ENCODE data around the gene CRY2.
"Not testable (repeated sequence)": the region's sequence is repeated elsewhere in the genome, so short reads cannot be mapped to it uniquely, and the experiment has no call there.

CRY2 gene

DNA sequence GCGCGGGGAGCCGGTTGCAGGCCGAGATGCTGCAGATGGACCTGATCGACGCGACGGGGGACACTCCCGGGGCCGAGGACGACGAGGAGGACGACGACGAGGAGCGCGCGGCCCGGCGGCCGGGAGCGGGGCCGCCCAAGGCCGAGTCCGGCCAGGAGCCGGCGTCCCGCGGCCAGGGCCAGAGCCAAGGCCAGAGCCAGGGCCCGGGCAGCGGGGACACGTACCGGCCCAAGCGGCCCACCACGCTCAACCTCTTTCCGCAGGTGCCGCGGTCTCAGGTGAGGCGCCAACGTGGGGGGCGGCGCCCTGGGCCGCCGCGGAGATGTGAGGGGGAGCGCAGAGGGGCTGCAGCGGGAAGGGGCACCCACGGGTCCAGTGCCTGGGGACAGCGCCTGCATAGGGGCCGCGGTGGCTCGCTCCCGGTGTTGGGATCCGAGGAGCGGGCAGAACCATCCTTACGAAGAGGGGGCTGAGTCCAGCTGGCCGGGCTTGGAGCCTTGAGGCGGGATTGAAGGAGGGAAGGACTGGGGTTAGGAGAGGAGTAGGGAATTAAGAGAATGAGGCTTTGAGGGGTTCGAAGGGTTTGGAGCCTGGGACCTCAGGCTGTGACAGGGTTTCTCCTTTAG is 53.0 kb downstream of the CRY2 start:
- DNase-seq, result not testable (repeated sequence)

DNA sequence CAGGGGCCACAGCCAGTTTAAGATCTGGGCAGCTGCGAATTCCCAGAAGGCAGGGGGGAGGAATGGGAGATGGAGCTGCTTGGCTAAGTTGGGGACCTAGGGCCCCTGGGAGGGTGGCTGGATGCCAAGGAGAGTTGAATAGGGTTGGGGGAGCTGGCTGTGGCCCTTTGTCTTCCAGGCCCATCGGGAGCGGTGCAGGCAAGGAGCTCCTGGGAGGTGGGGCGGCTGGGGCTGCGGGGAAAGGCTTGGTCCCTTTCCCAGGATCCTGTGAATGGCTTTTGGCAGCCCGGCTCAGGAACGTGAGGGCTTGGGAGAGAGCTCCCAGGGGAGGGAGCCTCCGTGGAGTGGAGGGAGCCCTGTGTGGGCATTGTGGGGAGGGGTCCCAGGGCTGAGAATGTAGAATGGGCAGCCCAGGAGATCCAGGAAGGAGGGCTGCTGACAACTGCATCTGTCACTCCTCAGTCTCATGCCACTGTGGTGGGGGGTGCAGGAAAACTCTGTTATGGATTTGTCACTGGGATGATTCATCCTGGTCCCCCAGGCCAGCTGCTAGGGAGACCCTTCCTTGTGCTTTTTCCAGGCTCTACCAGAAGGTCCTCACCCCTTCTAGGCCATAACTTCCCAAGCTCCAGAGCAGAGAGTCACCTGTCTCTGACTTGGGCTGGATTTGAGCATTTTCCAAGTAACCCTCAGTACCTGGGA is 53.8 kb downstream of the CRY2 start:
- DNase-seq, result no peak

DNA sequence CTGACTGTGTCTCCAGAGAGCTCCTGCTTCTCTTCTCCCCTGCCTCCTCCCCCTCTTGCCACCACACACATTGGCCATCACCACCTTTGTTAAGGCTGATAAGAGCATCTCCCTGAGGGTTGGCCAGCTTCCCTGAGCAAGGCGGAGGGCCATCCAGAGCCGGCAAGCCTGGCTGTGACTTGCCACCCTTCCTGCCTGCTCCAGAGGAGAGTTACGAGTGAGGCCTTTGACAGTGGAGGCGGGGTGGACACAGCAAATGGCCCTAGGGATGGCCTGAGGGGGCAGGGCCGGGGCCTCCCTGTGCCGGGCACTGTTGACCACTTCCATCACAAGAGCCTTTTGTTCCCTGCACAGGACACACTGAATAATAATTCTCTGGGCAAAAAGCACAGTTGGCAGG is 54.4 kb downstream of the CRY2 start:
- no peak for DNase-seq

DNA sequence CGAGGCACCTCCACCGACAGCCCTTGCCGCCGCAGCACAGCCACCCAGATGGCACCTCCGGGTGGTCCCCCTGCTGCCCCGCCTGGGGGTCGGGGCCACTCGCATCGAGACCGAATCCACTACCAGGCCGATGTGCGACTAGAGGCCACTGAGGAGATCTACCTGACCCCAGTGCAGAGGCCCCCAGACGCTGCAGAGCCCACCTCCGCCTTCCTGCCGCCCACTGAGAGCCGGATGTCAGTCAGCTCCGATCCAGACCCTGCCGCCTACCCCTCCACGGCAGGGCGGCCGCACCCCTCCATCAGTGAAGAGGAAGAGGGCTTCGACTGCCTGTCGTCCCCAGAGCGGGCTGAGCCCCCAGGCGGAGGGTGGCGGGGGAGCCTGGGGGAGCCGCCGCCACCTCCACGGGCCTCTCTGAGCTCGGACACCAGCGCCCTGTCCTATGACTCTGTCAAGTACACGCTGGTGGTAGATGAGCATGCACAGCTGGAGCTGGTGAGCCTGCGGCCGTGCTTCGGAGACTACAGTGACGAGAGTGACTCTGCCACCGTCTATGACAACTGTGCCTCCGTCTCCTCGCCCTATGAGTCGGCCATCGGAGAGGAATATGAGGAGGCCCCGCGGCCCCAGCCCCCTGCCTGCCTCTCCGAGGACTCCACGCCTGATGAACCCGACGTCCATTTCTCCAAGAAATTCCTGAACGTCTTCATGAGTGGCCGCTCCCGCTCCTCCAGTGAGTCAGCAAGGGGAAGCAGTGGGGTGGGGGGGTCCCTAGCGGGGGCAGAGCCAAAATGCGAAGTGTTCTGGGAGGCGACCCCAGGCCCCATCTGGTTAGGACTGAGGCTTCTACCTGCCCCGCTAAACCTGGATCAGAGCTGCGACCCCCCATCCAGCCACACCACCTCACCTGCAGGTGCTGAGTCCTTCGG is 55.4 kb downstream of the CRY2 start:
- no peak for DNase-seq

DNA sequence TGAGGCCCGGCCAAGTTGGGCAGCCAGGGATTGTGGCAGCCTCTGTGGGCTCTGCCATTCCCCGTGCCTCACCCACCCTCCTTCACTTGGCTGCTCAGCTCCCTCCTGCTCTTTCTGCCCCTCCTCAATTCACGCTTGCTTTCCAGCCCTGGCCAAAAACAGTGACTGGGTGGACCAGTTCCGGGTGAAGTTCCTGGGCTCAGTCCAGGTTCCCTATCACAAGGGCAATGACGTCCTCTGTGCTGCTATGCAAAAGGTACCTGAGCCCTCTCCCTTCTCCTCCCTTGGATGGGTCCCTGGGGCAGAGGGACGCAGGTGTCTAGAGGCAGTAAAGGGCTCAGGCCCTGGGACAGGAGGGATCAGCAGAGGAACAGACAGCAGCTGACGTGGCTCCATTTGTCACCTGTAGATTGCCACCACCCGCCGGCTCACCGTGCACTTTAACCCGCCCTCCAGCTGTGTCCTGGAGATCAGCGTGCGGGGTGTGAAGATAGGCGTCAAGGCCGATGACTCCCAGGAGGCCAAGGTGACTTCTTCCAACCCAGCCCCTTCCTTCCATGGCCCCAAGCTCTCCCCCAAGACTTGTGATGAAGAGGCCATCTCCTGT is 57.1 kb downstream of the CRY2 start:
- DNase-seq, result no peak

DNA sequence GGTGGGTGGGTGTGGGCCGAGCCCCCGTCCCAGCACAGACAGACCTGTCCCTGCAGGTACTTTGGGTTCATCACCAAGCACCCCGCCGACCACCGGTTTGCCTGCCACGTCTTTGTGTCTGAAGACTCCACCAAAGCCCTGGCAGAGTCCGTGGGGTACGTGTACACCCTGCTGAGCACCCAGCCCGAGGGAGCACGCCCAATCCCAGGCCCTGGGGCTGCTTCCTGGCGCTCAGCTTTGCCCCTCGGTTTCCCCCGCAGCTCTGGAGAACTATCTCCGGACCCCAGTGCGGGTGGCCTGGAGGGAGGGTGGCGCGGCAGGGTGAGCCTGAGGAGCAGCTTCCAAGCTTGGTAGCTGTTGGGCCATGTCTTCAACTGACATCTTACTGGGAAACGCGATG is 57.8 kb downstream of the CRY2 start:
- DNase-seq, result no peak

DNA sequence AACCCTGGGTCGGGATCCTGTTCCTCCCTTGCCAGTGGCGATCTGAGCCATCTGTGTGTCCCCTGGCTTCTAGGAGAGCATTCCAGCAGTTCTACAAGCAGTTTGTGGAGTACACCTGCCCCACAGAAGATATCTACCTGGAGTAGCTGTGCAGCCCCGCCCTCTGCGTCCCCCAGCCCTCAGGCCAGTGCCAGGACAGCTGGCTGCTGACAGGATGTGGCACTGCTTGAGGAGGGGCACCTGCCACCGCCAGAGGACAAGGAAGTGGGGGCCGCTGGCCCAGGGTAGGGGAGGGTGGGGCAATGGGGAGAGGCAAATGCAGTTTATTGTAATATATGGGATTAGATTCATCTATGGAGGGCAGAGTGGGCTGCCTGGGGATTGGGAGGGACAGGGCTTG is 58.3 kb downstream of the CRY2 start:
- DNase-seq, result not testable (repeated sequence)

DNA sequence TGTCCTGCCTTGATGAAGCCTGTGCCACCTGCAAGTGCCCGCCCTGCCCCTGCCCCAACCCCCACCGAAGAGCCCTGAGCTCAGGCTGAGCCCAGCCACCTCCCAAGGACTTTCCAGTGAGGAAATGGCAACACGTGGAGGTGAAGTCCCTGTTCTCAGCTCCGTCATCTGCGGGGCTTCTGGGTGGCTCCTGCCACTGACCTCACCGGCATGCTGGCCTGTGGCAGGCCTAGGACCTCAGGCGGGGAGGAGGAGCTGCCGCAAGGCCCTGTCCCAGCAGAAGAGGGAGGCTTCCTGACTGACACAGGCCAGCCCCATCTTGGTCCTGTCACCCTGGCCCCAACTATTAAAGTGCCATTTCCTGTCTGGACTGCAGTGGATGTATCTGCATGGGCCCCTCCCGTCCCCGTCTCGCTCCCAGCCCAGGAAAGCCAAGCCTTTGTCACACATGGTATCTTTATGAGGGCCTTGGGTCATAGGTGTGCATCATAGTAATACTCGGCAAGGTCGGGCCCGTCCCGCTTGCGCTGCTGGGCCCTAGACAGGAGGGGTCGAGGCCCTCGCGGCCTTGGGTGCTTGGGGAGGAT is 58.9 kb downstream of the CRY2 start:
- DNase-seq, result no peak

DNA sequence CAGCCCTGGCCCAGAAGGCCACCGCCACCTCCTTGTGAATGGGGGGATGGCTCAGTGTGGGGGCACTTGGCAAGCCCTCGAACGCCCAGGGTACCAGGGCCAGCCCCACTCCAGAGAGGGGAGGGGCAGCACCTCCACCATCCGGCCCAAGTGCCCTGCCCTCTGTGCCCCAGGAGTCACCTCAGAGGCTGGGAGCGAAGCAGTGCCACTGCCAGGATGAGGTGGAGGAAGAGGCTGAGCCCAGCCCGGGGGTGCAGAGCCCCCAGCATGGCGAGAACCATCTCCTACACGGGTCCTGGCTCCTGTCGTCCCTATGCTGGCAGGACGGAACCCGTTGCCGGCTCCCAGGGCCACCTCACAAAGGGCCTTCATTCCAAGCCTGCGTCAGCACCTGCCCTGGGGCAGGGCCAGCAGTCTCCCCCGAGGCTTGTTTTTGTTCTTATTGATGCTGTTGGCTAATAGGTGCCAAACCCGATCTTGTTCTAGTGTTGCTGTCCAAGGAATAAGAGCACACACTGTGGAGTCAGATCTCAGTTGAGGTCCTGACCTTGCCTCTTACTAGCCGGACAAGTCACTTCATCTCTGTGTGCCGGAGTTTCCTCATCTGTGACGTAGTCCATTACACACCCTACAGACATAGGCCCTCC is 59.8 kb downstream of the CRY2 start, which contains the start of gene FREY1:
Gene FREY1, minus strand, starts transcription at position 307 of the 647 bp plus-strand sequence. Its CDS starts 26 bp downstream, at position 281.
- no peak for DNase-seq

DNA sequence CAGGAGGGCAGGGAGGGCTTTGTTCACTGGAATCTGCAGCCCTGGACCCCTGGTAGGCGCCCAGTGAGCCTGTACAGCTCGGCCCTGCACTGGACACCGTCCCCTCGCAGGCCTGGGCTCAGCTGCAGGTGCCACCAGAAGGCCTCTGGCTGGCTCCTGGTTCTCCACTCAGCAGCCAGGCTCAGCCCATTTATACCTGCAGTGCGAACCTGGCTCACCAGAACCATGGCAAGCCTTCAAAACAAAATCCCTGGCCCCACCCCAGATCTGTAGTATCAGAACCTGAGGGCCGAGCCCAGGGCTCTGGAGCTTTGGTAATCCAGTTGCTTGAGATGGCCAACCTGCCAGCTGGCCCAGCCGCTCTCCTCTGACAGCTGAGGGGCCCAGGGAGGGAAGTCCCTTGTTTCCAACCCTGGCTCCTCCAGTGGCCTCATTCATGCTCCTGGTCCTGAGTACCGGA is 60.7 kb downstream of the CRY2 start:
- no peak for DNase-seq

DNA sequence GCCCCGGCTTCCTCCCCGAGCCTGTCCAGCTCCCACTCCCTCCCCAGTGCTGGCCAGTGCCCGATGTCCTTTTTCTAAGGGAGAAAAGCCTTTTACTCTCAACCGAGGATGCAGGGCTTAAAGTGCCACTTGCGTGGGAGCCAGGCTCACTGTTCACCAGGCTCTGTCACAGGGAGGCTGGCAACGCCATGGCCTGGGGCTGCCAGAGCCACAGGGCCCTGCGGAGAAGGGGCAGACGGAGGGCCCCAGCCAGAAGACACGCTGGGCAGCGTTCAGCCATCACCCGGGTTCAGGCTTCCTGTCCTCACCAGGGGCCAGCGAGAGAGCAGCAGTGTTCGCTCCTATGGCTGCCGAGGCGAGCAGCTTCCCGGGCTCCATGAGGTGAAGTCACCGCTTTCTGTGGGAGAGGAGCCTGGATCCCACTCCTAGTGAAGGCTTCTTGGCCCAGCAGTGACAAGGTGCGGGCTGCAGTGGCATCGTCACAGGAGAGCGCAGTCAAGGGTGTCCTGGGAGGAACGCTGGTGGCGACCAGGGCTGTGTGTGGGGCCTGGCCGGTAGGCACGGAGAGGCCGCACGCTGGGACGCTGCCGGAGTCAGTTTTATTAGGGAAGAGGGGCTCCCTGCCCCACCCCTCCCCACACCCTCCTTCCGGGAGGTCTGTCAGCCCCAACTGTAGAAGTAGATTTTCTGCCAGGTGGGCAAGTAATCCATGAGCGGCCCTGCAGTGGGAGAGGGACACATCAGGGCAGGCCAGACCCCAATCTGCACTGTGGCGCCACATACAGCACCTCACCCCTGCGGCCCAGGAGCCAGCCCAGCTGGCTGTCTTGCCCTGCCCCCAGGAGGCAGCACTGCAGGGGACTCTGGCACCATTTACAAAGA is 62.6 kb downstream of the CRY2 start:
- no peak for DNase-seq

DNA sequence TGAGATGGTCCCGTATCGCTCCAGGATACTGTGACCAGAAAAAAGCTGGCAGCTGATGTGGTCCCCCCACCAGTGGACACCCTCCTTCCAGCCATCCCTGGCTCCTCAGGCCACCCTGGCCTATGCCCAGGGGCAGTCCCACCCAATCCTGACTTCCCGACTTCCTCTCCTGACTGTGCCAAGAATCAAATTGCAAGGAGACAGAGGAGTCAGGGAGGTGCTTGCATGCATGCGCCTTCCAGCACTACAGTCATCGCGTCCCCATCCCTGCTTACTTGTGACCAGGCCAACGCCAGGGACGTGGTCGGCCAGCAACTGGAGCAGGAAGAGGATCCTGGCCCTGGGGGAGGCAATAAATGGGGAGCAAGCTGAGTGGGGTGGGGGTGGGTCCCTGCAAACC is 63.3 kb downstream of the CRY2 start:
- no peak for DNase-seq

DNA sequence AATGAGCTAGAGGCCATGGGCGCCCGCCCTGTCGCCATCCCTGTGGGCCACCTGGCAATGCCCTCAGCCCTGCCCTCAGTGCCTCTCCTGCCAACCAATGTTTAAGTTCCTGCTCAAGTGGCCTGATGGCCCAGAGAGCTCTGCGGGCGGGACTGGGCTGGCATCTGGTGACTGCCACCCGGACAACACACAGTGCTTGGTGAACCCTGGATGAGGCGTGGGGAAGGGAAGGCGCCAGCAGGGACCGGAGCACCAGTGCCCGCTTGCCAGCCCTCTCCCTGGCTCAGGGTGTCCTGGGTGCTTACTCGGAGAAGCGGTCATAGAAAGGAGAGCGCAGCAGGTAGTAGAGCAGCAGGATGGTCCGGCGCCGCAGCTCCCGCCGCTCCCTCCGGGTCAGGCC is 66.2 kb downstream of the CRY2 start:
- no peak for DNase-seq

DNA sequence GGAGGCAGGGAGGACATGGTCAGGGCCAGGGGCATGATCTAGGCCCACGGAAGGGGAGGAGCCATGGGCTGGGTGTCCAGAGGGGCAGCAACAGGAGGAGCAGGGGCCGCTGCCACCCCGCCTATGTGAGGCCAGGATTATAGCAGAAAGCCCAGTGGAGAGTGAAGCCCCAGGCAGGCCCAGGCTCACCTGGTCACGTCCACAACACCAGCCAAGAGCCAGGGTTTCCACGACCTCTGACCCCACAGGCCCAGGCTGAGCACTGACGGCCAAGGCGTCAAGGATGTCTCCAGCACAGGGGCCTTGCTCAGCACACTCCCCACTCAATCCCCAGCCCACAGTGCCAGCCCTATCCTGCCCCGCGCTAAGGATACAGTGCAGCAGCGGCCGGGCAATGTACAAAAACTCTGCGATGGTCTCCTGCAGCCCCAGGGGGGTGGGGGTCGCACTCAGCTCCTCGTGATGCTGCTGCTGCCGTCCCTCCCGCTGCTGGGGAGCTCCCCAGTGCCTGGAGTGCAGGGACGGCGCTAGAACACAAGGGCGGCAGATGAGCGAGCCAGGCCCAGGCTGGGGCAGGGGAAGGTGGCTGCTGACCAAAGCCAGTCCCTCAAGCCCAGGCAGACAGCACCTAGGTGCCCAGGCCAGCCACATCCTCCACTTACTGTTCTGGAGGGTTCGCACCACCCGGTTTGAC is 66.8 kb downstream of the CRY2 start:
- DNase-seq, result no peak

DNA sequence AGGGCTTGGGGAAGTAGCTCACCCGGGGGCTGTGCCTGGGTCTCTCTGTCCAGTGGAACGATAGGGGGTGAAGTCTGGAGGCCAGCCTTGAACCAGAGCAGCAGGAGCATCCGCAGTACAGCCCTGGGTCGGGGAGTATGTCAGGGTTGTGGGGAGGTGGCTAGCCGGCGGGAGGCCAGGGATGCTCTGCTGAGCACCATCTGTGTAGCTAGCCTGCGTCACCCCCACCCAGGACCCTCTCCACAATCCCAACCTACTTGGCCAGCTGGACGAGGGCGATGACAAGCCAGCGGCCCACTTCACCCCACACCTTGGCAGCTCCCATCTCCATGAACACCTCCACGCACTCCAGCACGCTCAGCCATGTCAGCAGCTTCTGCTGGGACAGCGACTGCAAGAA is 68.2 kb downstream of the CRY2 start:
- no peak for DNase-seq

DNA sequence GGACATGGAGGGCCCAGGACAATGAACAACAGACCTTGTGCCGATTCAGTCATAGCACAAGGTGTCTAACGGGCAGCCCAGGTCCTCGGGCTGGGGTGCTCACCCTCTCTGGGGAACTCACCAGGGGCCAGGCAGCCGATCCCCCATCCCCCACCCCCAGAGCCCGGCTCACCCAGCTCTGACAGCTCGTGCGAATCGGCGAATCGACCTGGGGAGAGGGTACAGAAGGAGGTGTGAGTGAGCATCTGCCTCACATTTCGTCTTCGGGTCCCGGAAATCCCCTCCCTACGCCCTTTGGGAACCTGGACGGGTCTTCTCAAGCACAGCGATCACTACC is 70.0 kb downstream of the CRY2 start:
- DNase-seq, result no peak

DNA sequence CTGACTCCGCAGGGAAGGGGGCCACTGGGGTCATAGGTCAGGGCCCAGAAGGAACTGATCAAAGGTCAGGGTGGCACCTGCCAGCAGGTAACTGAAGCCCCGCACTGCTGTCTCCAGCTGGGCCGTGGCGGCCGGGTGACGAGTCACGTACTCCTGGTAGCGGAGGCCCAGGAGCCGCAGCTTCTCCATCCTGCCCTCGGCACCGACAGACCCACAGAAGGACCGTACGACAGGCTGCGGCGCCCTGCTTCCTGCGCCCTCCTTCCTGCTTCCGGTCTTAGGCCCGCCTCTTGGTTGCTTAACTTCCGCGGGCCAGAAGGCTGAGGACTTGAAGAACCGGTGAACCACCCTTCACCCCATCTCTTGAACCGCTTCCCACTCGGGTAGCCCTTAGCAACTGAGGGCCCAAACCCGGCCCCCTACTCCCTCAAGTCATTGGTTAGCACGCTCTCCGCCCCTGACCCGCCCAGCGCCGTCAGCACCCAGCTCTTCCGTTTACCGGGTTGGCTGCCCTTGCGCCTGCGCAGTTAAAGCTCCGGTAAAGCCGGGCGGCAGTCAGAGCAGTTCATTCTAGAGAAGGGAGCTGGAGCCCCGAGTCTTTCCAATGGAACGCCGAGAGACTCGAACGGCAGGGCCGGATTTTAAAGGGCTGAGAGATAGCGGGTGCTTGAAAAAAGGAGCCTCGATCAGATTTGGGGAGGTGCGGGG is 70.5 kb downstream of the CRY2 start, which contains the start of gene PEX16:
Gene PEX16, minus strand, starts transcription at position 255 of the 708 bp plus-strand sequence. Its CDS starts 66 bp downstream, at position 189.
- DNase-seq, result peak; percentile 96

DNA sequence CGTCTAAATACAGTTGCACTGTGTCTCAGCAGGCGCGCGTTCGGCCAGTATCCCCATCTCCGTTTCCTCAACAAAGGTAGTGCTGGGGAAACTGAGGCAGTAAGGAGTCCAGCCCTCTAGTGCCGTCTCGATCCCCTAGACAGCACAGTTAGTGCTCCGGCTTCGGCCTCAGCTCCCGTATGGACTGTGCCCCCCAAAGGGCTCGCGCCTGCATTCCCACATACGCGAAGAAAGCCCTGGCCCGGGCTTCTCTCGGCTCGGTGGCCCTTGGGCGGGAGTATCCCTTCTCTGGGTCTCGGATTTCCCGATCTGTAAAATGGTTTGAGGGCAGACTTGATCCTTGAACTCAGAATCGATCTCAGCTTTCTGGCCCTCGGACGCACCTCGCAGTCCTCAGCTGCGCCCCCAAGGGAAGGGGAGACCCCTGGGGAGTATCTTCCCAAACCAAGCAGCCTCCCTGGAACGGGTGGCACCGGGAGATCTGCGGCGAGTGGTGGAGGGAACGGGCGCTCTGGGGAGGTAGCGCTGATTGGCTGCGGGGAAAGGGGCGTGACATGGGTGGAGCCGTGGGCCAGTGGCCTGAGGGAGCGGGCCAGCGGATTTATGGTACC is 71.2 kb downstream of the CRY2 start:
- peak; percentile 73 for DNase-seq

DNA sequence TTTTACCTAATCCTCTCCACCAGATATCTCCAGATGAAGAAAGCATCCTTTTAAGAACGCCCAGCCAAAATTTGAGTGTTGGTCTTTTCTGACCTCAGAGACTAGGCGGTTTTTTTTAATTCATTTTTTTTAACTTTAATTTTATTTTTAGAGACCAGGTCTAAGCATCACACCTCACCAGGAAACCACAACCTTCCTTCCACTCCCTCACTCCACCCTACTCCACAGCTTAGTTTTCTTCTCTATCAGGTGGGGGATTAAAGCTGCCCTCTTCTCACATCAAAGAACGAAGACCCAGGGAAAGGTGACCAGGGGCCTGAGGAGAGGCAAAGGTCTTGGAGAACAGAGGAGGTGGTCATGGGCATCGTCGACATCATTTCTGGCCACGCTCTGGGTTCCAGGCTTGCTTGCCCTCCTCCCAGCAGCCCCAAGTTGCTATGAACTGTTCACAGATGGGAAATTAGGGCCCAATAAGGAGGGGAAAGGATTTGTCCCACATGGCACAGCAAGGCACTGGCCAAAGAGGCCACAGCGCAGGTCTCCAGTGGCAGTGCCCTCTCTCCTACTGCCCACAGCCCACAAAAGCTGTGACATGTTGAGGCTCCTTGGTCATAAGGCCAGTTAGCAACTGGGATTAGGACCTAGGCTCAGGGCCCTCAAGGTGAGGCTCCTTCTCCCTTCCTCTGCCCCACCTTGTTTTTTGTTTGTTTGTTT is 71.8 kb downstream of the CRY2 start:
- DNase-seq, result no peak
